Measurements from ENCODE around the gene SPIRE1.
"Not testable (repeated sequence)": the region's sequence is repeated elsewhere in the genome, so short reads cannot be mapped to it uniquely, and the experiment has no call there.

Gene SPIRE1

DNA sequence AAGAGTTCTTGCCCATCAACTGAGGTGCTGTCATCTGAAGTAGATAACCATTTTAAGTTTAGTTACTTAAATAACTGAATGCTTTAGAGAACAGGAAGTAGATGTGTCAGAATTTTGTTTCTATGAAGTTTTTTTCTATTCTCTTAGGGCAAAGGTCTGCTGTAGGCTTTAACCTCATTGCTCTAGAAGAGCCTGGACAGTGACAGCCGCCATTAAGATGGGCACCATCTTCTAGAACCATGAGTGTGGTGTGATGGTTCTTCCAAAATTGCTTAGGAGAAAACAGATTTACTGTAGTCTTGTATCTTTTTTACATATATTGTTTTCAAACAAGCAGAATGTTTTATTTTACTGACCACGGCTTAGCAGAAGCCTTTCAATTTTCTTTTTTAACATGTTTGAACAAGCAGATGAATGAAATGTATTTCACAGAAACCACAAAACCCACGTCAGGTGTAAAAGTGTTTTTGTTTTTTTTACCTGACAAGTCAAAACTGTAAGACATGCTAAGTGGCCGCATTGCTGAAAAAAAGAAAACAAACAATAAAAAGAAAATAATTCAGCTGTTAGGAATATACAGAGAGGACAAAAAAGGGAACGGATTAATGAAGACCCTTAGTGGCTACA, 172.3 kb downstream of the SPIRE1 start:
- Histone ChIP-seq H3K4me3 (ENCODE audit: low read depth in 1 of 2, low read length in 2 of 2) (no peak overlapping the region), H4K20me1 (ENCODE audit: insufficient read depth, low read length) (no peaks in the 10 kb centered on the region), H3K9me3 (ENCODE audit: insufficient read depth, low read length, severe bottlenecking) (no peaks in the 10 kb centered on the region), H3K4me1 (ENCODE audit: insufficient read depth, low read length) (peaks cover 12% of the 10 kb centered on the region), H3K79me2 (ENCODE audit: insufficient read depth, low read length) (no peaks in the 10 kb centered on the region), H3K9ac (ENCODE audit: low read depth, low read length) (no peak overlapping the region), H3K4me2 (ENCODE audit: insufficient read depth, low read length) (peak overlapping the region; percentile 26; the same call in 1 of the 2 replicates), H2AFZ (ENCODE audit: low read depth, low read length) (peak overlapping the region; percentile 46; the same call in 1 of the 2 replicates), H3K27me3 (ENCODE audit: insufficient read depth, low read length, poor library complexity) (no peaks in the 10 kb centered on the region), H3K27ac (ENCODE audit: low read length) (peak overlapping the region; percentile 38; the same call in 1 of the 2 replicates), H3K36me3 (ENCODE audit: insufficient read depth, low read length) (no peaks in the 10 kb centered on the region)
- ATAC-seq (ENCODE audit: insufficient read depth, low read depth) (peak; percentile 57), DNase-seq (no peak)
- TF ChIP-seq EZH2 (IDR thresholded peaks at IDR 0.05; ENCODE audit: borderline replicate concordance, low read depth, low read length, severe bottlenecking) = no peak
- TF ChIP-seq CTCF (IDR thresholded peaks at IDR 0.05; ENCODE audit: borderline replicate concordance, extremely low read depth, low read length, poor library complexity, severe bottlenecking) = no peak

- H3K9me3 ChIP-seq (ENCODE audit: insufficient read depth, low read length, severe bottlenecking); H3K36me3 ChIP-seq (ENCODE audit: insufficient read depth, low read length); H3K4me3 ChIP-seq (ENCODE audit: low read depth in 1 of 2, low read length in 2 of 2); H4K20me1 ChIP-seq (ENCODE audit: insufficient read depth, low read length); H3K27ac ChIP-seq (ENCODE audit: low read length); H3K27me3 ChIP-seq (ENCODE audit: insufficient read depth, low read length, poor library complexity); ATAC-seq (ENCODE audit: insufficient read depth, low read depth); DNase-seq; H3K79me2 ChIP-seq (ENCODE audit: insufficient read depth, low read length); H3K9ac ChIP-seq (ENCODE audit: low read depth, low read length); H3K4me2 ChIP-seq (ENCODE audit: insufficient read depth, low read length); H2AFZ ChIP-seq (ENCODE audit: low read depth, low read length): not testable (repeated sequence)
- H3K4me1 ChIP-seq (ENCODE audit: insufficient read depth, low read length) = peaks cover 12% of the 10 kb centered on the region
Measured at GRCh38 chr18:12481915-12482314, 176.0 kb downstream of the SPIRE1 start.

DNA sequence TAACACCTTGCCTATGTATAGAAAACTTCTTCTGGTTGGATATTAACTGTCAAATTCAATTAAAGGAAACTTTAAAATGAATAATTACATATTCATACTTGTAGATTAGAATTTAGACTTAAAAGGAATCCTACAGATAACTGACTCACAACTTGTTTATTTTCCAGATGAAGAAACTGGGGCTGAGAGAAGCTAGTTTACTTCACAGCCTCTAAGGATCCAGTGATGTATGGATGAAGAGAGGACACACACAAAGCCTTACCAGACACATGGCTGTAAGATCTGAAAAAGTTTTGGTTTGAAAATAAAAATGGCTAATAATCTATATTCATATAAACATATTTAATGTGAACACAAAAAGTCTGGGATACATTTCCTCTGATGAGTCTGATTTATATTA, 177.9 kb downstream of the SPIRE1 start:
- Histone ChIP-seq H3K79me2 (ENCODE audit: insufficient read depth, low read length) (no peaks in the 10 kb centered on the region), H3K4me1 (ENCODE audit: insufficient read depth, low read length) (peaks cover under 1% of the 10 kb centered on the region; the same call in 1 of the 2 replicates), H3K27me3 (ENCODE audit: insufficient read depth, low read length, poor library complexity) (no peaks in the 10 kb centered on the region), H3K9me3 (ENCODE audit: insufficient read depth, low read length, severe bottlenecking) (no peaks in the 10 kb centered on the region), H4K20me1 (ENCODE audit: insufficient read depth, low read length) (no peaks in the 10 kb centered on the region), H3K36me3 (ENCODE audit: insufficient read depth, low read length) (no peaks in the 10 kb centered on the region), H2AFZ (ENCODE audit: low read depth, low read length) (no peak overlapping the region), H3K9ac (ENCODE audit: low read depth, low read length) (no peak overlapping the region), H3K4me2 (ENCODE audit: insufficient read depth, low read length) (no peak overlapping the region), H3K27ac (ENCODE audit: low read length) (no peak overlapping the region), H3K4me3 (ENCODE audit: low read depth in 1 of 2, low read length in 2 of 2) (no peak overlapping the region)
- TF ChIP-seq CTCF (IDR thresholded peaks at IDR 0.05; ENCODE audit: borderline replicate concordance, extremely low read depth, low read length, poor library complexity, severe bottlenecking) (no peak), EZH2 (IDR thresholded peaks at IDR 0.05; ENCODE audit: borderline replicate concordance, low read depth, low read length, severe bottlenecking) (no peak)
- no peak for DNase-seq
- no peak for ATAC-seq (ENCODE audit: insufficient read depth, low read depth)

- H4K20me1 ChIP-seq (ENCODE audit: insufficient read depth, low read length) = no peaks in the 10 kb centered on the region
- H3K79me2 ChIP-seq (ENCODE audit: insufficient read depth, low read length) = no peaks in the 10 kb centered on the region
- H3K4me3 ChIP-seq (ENCODE audit: low read depth in 1 of 2, low read length in 2 of 2) = no peak overlapping the region
- H2AFZ ChIP-seq (ENCODE audit: low read depth, low read length) = no peak overlapping the region
- DNase-seq (no peak), ATAC-seq (ENCODE audit: insufficient read depth, low read depth) (no peak)
- no peak overlapping the region for H3K27ac ChIP-seq (ENCODE audit: low read length)
- H3K9ac ChIP-seq (ENCODE audit: low read depth, low read length) = no peak overlapping the region
- H3K4me2 ChIP-seq (ENCODE audit: insufficient read depth, low read length) = no peak overlapping the region
- no peak for TF ChIP-seq EZH2 (IDR thresholded peaks at IDR 0.05; ENCODE audit: borderline replicate concordance, low read depth, low read length, severe bottlenecking)
- TF ChIP-seq CTCF (IDR thresholded peaks at IDR 0.05; ENCODE audit: borderline replicate concordance, extremely low read depth, low read length, poor library complexity, severe bottlenecking) = no peak
- H3K27me3 ChIP-seq (ENCODE audit: insufficient read depth, low read length, poor library complexity) = no peaks in the 10 kb centered on the region
- no peaks in the 10 kb centered on the region for H3K9me3 ChIP-seq (ENCODE audit: insufficient read depth, low read length, severe bottlenecking)
- no peaks in the 10 kb centered on the region for H3K4me1 ChIP-seq (ENCODE audit: insufficient read depth, low read length)
- no peaks in the 10 kb centered on the region for H3K36me3 ChIP-seq (ENCODE audit: insufficient read depth, low read length)
Measured at GRCh38 chr18:12479536-12479935, 178.4 kb downstream of the SPIRE1 start.
